PFSK-1 (cell line): ENCODE results near the gene TIA1.

Source experiments
- FOXP2 ChIP-seq: optimal IDR thresholded peaks from 2 replicates; pipeline ENCODE3; 2011; ENCODE audit warnings: borderline replicate concordance, control low read depth, inconsistent platforms; ENCODE audit not compliant: insufficient read depth; ENCODE audit errors: extremely low read length, extremely low read depth
- POLR2AphosphoS5 ChIP-seq: IDR thresholded peaks from 2 replicates; pipeline ENCODE4 v1.6.1; 2012; ENCODE audit warnings: low read depth, mild to moderate bottlenecking, control low read depth, low read length, moderate library complexity
- REST ChIP-seq, 2 experiments: IDR thresholded peaks; 2 replicates each; pipeline versions ENCODE4 v1.6.1 to v1.8.0; 2011 to 2012; ENCODE audit warnings: low read depth in 2 of 2, low read length in 2 of 2, control low read depth in 1 of 2, inconsistent platforms in 1 of 2, mild to moderate bottlenecking in 1 of 2, moderate library complexity in 1 of 2; ENCODE audit not compliant: insufficient read depth in 1 of 2
- SIN3A ChIP-seq: IDR thresholded peaks from 2 replicates; pipeline ENCODE4 v1.6.1; 2012; ENCODE audit warnings: mild to moderate bottlenecking, low read length, moderate library complexity, borderline replicate concordance; ENCODE audit not compliant: insufficient read depth
- TAF1 ChIP-seq: IDR thresholded peaks from 2 replicates; pipeline ENCODE4 v1.6.1; 2012; ENCODE audit warnings: low read length, control low read depth, borderline replicate concordance; ENCODE audit not compliant: insufficient read depth

DNA sequence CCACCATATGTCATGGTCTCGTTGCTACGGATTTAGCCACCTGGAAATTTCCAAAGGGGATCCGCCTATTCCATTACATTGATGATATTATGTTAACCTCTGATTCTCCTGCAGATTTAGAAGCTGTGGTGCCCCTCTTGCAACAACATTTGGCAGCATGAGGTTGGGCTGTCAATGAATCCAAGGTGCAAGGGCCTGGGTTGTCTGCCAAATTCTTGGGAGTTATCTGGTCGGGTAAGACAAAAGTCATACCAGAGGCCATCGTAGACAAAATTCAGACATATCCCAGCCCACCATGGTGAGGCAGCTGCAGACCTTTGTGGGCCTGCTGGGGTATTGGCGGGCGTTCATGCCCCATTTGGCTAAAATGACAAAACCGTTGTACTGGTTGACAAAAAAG lies 44.0 kb downstream of the TIA1 start:
- TF ChIP-seq TAF1, result no peak
- TF ChIP-seq SIN3A, result no peak
- TF ChIP-seq POLR2AphosphoS5, result no peak
- no peak for TF ChIP-seq REST (IDR thresholded peaks at IDR 0.05; ENCODE audit: insufficient read depth in 1 of 2, low read depth in 2 of 2, low read length in 2 of 2)
- TF ChIP-seq FOXP2, result no peak
